SK-N-SH (cell line): ENCODE data around the gene MAML3. TPM values are rescaled to one million over a fixed set of nuclear protein-coding genes. Genes with fewer than 3 reads are reported as not detected.

Source experiments
- CTCF ChIA-PET: fragments of 300-600, 350-600 bp; formaldehyde crosslinking; extraction: SDS; loops from one replicate; lab custom pipeline; 2021; lab: Yijun Ruan, JAX
- POLR2A ChIA-PET: fragments of 350-600 bp; sonication (Branson Sonifier 250); formaldehyde crosslinking; extraction: SDS; loops from one replicate; lab custom pipeline; 2020; ENCODE audit warnings: antibody characterized with exemption, inconsistent platforms; lab: Yijun Ruan, JAX
- DNase-seq: peaks from one replicate; pipeline ENCODE4 v3.0.0; 2012
- H2AFZ ChIP-seq: fragments of 200-600 bp; sonication (generic); 2 replicates; pipeline ENCODE4 v1.8.1; 2016; ENCODE audit warnings: antibody characterized with exemption, mild to moderate bottlenecking, low read depth
- H3F3A ChIP-seq: fragments of 200-600 bp; sonication (generic); replicated peaks from 2 replicates; pipeline ENCODE3; 2016; ENCODE audit warnings: antibody characterized with exemption, mild to moderate bottlenecking; ENCODE audit not compliant: insufficient read depth
- H3K27ac ChIP-seq, 2 experiments: fragments of 200-500 bp in 1 of 2; fragments of 200-600 bp in 1 of 2; sonication (Bioruptor generic) in 1 of 2; sonication (generic), shearing (Covaris generic) in 1 of 2; 2 replicates each; pipeline versions ENCODE4 v1.5.1 to v1.6.1; 2014 to 2016; ENCODE audit warnings: low read depth in 2 of 2, inconsistent platforms in 1 of 2, low read length in 1 of 2, mild to moderate bottlenecking in 1 of 2, mixed read lengths in 1 of 2
- H3K27me3 ChIP-seq: fragments of 200-600 bp; sonication (generic), shearing (Covaris generic); 2 replicates; pipeline ENCODE4 v1.6.1; 2016; ENCODE audit warnings: mixed run types; ENCODE audit not compliant: insufficient read depth
- H3K36me3 ChIP-seq, 2 experiments: fragments of 200-500 bp in 1 of 2; fragments of 200-600 bp in 1 of 2; sonication (Bioruptor generic) in 1 of 2; sonication (generic) in 1 of 2; replicated peaks in 1 of 2; 2 replicates each; pipeline versions ENCODE3 to v1.5.1; 2014 to 2016; ENCODE audit warnings: low read length in 1 of 2, mild to moderate bottlenecking in 1 of 2; ENCODE audit not compliant: insufficient read depth in 2 of 2, control insufficient read depth in 1 of 2
- H3K4me1 ChIP-seq, 2 experiments: fragments of 200-500 bp in 1 of 2; fragments of 200-600 bp in 1 of 2; sonication (Bioruptor generic) in 1 of 2; sonication (generic), shearing (Covaris generic) in 1 of 2; 2 replicates each; pipeline versions ENCODE4 v1.5.1 to v1.6.1; 2014 to 2016; ENCODE audit warnings: low read depth in 1 of 2, low read length in 1 of 2, mixed run types in 1 of 2; ENCODE audit not compliant: insufficient read depth in 2 of 2, control insufficient read depth in 1 of 2
- H3K4me2 ChIP-seq: fragments of 200-600 bp; sonication (generic), shearing (Covaris generic); 2 replicates; pipeline ENCODE4 v1.6.1; 2017; ENCODE audit warnings: mixed run types
- H3K4me3 ChIP-seq, 2 experiments: fragments of 200-500 bp in 1 of 2; fragments of 200-600 bp in 1 of 2; sonication (Bioruptor generic) in 1 of 2; sonication (generic), shearing (Covaris generic) in 1 of 2; 2 replicates each; pipeline versions ENCODE4 v1.5.1 to v1.8.1; 2014 to 2016; ENCODE audit warnings: low read depth in 2 of 2, inconsistent platforms in 1 of 2, low read length in 1 of 2, mild to moderate bottlenecking in 1 of 2, mixed read lengths in 1 of 2, moderate library complexity in 1 of 2
- H3K79me2 ChIP-seq: fragments of 200-600 bp; sonication (generic); 2 replicates; pipeline ENCODE4 v1.8.1; 2017; ENCODE audit warnings: mild to moderate bottlenecking; ENCODE audit not compliant: insufficient read depth
- H3K9ac ChIP-seq: fragments of 200-600 bp; sonication (generic); 2 replicates; pipeline ENCODE4 v1.6.1; 2017; ENCODE audit warnings: mixed run types
- H3K9me2 ChIP-seq: fragments of 200-600 bp; sonication (generic); 2 replicates; pipeline ENCODE4 v1.6.1; 2017; ENCODE audit warnings: mixed run types
- H3K9me3 ChIP-seq: fragments of 200-600 bp; sonication (generic); 2 replicates; pipeline ENCODE4 v1.6.1; 2017; ENCODE audit warnings: mixed run types, mild to moderate bottlenecking, moderate library complexity
- H4K20me1 ChIP-seq: fragments of 200-600 bp; sonication (generic); 2 replicates; pipeline ENCODE4 v1.6.1; 2017; ENCODE audit warnings: mild to moderate bottlenecking, mixed run types; ENCODE audit not compliant: insufficient read depth
- CTCF ChIP-seq: fragments of 200-600 bp; sonication (generic); IDR thresholded peaks from 2 replicates; pipeline ENCODE4 v1.6.1; 2017; ENCODE audit warnings: antibody characterized with exemption, mild to moderate bottlenecking, moderate library complexity
- ELF1 ChIP-seq: IDR thresholded peaks from 2 replicates; pipeline ENCODE4 v1.4.0; 2012
- FOSL2 ChIP-seq: IDR thresholded peaks from 2 replicates; pipeline ENCODE4 v1.4.0; 2012; ENCODE audit warnings: low read depth, mild to moderate bottlenecking, moderate library complexity, borderline replicate concordance
- FOXJ3 ChIP-seq: sonication (generic); formaldehyde crosslinking; IDR thresholded peaks from 2 replicates; pipeline ENCODE4 v1.5.1; 2020; ENCODE audit warnings: mild to moderate bottlenecking, missing genetic modification reagents
- MEF2A ChIP-seq: IDR thresholded peaks from 2 replicates; pipeline ENCODE4 v1.4.0; 2012; ENCODE audit warnings: low read depth, borderline replicate concordance
- MXI1 ChIP-seq: IDR thresholded peaks from 2 replicates; pipeline ENCODE4 v1.6.1; 2012; ENCODE audit warnings: mild to moderate bottlenecking, low read depth, low read length, improper control_type of control experiment
- PBX3 ChIP-seq: IDR thresholded peaks from 2 replicates; pipeline ENCODE4; 2012
- POLR2AphosphoS5 ChIP-seq: IDR thresholded peaks from 2 replicates; pipeline ENCODE4 v1.6.1; 2012; ENCODE audit warnings: low read depth, low read length
- REST ChIP-seq: IDR thresholded peaks from 2 replicates; pipeline ENCODE4 v1.6.1; 2012; ENCODE audit warnings: mild to moderate bottlenecking, low read depth, low read length, moderate library complexity
- RXRA ChIP-seq: IDR thresholded peaks from 2 replicates; pipeline ENCODE4 v1.4.0; 2012; ENCODE audit warnings: low read depth, mild to moderate bottlenecking, borderline replicate concordance
- SIN3A ChIP-seq: IDR thresholded peaks from 2 replicates; pipeline ENCODE4 v1.6.1; 2012; ENCODE audit warnings: low read depth, mild to moderate bottlenecking, low read length, moderate library complexity, borderline replicate concordance
- WGBS: methylation state at CpG from one replicate; pipeline ENCODE4 v1.1.6; 2017; ENCODE audit warnings: low lambda C conversion rate; 5-methylcytosine and 5-hydroxymethylcytosine counted together
- polyA plus RNA-seq, 3 experiments: library from polyadenylated mRNA; depleted of rRNA; stranded (reverse); fragments of >200 nt; gene quantifications; 2 replicates each; pipeline ENCODE4 v1.2.3, GENCODE V29; 2012
- TF ChIP-seq, protein P1 (sequence below): fragments of 150-350 bp; IDR thresholded peaks from 2 replicates; pipeline ENCODE4 v1.6.1; 2017; ENCODE audit warnings: antibody characterized with exemption, low read length, low read depth, borderline replicate concordance

The MAML3 gene
- polyA plus RNA-seq, 1 of the 3 experiments (the other 2 are of a cell fraction), result 5.3 TPM

- TF ChIP-seq REST, result no peak
- no peak for TF ChIP-seq ELF1
- TF ChIP-seq FOXJ3, result peak; percentile 59
- TF ChIP-seq RXRA, result no peak
- TF ChIP-seq MXI1, result peak; percentile 96
- no peak for TF ChIP-seq FOSL2
- TF ChIP-seq POLR2AphosphoS5, result 0 out of 2 replicates have a peak, but pooled peaks have one; percentile 46
- TF ChIP-seq, protein P1, sequence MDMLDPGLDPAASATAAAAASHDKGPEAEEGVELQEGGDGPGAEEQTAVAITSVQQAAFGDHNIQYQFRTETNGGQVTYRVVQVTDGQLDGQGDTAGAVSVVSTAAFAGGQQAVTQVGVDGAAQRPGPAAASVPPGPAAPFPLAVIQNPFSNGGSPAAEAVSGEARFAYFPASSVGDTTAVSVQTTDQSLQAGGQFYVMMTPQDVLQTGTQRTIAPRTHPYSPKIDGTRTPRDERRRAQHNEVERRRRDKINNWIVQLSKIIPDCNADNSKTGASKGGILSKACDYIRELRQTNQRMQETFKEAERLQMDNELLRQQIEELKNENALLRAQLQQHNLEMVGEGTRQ, result no peak
- TF ChIP-seq MEF2A, result no peak
Measured at GRCh38 chr4:140135529-140136088, 18.4 kb downstream of the MAML3 start (continued).

DNA sequence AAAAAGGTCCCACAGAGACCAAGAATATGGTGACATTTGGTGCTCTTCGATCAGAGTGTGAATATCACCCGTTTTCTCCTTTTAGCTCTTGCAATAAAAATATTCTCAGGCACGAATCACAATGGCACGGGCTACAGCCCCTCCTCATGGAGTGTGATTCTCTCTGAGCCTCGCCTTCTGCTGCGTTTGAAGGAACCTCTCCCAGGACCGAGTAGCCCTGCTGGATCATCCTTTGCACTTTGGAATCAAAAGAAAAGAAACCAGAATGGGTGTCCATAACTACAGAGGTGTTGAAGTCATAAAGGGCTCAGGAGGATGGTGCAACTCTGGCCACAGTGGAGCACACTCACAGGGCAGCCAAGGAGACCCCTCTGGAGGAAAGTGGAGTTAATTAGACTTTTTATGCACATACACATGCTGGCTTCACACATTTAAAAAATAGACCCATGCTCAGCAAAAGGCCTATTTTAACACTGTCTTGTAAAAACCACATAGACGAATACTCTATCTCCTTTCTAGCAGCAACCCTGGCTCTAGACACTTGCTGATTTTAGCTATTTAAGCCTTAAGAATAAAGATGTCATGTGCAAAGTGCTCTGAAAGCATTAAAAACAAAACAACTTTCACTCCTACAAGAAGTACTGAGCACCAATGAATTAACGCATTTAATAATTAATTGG lies 19.1 kb downstream of the MAML3 start:
- ChIA-PET CTCF (interaction anchor here (0.8 to 1.6 kb wide), 7 partner anchors 9 to 195 kb away, joined by 3 to 6 read pairs (median 3); no protein-coding TSS in a partner anchor), POLR2A (interaction anchor here (0.9 to 1.5 kb wide), 5 partner anchors 12 to 213 kb away, joined by 3 to 7 read pairs (median 3); no protein-coding TSS in a partner anchor)
- H4K20me1 ChIP-seq, result no peaks in the 10 kb centered on the region
- peak overlapping the region; percentile 26 to 99; a peak in 3 of 4 replicates for H3K27ac ChIP-seq
- H3F3A ChIP-seq, result peaks cover 9% of the 10 kb centered on the region
- H3K9me2 ChIP-seq, result no peaks in the 10 kb centered on the region
- H3K36me3 ChIP-seq, result no peaks in the 10 kb centered on the region
- TF ChIP-seq PBX3 (no peak), CTCF (no peak), SIN3A (no peak)
- H3K9me3 ChIP-seq, result no peaks in the 10 kb centered on the region
- no peak overlapping the region for H3K4me3 ChIP-seq
- H3K4me1 ChIP-seq, result peaks cover 21 to 45% of the 10 kb centered on the region in 2 experiments
- 82% methylated on average over 9 of the region's 9 CpGs for WGBS
- peaks cover 5% of the 10 kb centered on the region; the same call in 1 of the 2 replicates for H3K79me2 ChIP-seq
- 0 out of 2 replicates have a peak overlapping the region, but pooled peaks have one; percentile 26 for H2AFZ ChIP-seq
- H3K4me2 ChIP-seq, result peak overlapping the region; percentile 52; the same call in 1 of the 2 replicates
- DNase-seq, result no peak
- H3K9ac ChIP-seq, result no peak overlapping the region
- H3K27me3 ChIP-seq, result no peaks in the 10 kb centered on the region
